ENCODE measurements around the gene DAPK2.

GRCh38 chr15:63984331-63984730 is 62.0 kb downstream of the DAPK2 start:
- TF ChIP-seq EP300 (IDR thresholded peaks at IDR 0.05; ENCODE audit: low read depth) (no peak), CTCF (IDR thresholded peaks at IDR 0.05) (no peak)

Measured in transverse colon (tissue), 3 donors.